HG02571 (cell line): ENCODE data around the gene PSORS1C2.

Experiments used
- ATAC-seq: cut with Tn5 transposase; IDR thresholded peaks from one replicate; pipeline ENCODE4 v1.9.1; 2021; ENCODE audit warnings: mild to moderate bottlenecking, moderate library complexity; ENCODE audit not compliant: unreplicated experiment

The PSORS1C2 gene

GRCh38 chr6:31143148-31143547, 4.3 kb upstream of the PSORS1C2 start:
- ATAC-seq: no peak

GRCh38 chr6:31142361-31142761, 3.5 kb upstream of the PSORS1C2 start:
- no peak for ATAC-seq

DNA sequence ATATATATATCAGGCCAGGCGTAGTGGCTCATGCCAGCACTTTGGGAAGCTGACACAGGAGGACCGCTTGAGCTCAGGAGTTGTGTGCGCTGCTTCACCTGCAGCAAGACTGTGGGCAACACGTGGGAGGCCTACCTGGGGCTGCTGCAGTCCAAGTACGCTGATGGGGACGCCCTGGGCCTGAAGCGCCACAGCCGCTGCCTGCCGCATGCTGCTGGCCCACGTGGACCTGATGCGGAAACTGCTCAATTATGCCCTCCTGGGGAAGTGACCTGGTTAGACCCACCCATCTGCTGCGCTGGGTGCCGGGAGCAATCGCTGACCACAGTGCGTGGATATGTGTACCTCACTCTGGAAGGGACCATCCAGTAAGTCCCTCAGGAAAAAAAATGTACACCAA, 1.8 kb upstream of the PSORS1C2 start:
- ATAC-seq: no peak

GRCh38 chr6:31139599-31139998, 733 bp upstream of the PSORS1C2 start:
- no peak for ATAC-seq

DNA sequence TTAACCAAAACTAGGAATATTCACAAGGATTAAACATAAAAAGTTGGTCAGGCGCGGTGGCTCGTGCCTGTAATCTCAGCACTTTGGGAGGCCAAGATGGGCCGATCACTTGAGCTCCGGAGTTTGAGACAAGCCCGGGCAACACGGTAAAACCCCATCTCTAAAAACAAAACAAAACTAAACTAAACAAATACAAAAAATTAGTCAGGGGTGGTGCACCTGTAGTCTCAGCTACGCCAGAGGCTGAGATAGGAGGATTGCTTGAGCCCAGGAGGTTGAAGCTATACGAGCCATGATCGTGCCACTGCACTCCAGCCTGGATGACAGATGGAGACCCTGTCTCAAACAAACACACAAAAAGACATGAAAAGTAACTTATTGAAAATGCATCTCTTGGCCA, 3.2 kb downstream of the PSORS1C2 start:
- no peak for ATAC-seq

DNA sequence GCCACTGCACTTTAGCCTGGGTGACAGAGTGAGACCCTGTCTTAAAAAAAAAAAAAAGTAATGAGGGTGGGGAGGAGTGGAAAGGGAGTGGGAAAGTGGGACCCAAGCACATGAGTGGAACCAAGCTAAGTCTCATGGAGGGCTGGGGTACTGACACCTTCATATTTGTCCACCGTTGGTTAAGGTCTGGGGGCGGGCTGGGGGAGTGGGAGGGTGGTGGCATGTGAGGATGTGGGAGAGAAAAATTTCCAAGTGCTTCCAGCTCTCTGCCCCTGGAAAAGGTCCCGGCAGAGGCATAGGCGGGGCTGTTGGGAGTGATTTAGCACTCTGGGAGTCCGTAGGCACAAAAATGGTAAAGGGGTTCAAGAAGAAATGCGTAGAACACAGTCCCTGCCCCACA, 6.1 kb downstream of the PSORS1C2 start:
- no peak for ATAC-seq

DNA sequence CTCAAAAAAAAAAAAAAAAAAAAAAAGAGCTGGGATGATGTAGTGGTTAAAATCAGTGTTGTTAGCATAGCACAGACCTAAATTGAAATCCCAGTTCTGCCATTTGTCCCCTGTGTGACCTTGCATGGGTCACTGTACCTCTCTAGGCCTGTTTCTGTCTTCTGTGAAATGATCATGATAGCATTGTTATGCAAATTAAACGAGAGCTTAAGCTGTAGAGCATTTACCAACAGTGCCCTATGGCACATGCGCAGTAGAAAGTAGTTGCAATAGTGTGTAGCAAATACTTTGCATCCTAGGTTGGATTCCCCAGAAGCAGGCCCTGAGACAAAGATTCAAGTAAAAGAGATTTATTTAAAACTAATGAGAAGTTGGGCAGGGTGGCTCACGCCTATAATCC, 7.3 kb downstream of the PSORS1C2 start:
- ATAC-seq: no peak

- no peak for ATAC-seq
Measured at GRCh38 chr6:31130751-31131150, 8.1 kb downstream of the PSORS1C2 start.

GRCh38 chr6:31129130-31129529, 9.7 kb downstream of the PSORS1C2 start:
- ATAC-seq: no peak

DNA sequence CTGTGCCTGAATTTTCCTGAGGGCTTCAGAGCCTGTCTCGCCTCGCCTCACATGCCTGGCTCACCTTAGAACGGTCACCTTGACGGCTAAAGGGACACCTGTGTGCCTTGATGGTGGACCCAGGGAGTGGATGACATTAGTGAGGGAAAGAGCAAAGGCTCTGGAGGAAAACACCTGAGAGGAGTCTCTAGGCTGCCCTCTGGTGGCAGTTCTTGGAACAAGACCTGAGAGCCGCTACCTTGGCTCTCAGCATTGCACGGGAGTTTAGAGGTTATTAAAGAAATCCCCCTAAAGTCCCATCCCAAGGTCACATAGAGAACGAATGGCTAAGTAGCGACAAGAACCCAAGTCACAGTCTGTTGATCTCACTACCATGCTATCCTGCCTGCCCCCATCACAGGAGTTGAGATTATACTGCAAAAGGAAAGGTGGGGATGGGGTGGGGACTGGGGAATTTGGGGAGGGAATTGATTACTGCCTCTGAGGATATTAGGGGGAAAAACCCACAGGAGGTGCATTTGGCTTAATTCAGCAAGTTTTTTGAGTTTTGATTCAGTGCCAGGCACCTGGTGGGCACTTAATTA, 10.7 kb downstream of the PSORS1C2 start:
- ATAC-seq: no peak

DNA sequence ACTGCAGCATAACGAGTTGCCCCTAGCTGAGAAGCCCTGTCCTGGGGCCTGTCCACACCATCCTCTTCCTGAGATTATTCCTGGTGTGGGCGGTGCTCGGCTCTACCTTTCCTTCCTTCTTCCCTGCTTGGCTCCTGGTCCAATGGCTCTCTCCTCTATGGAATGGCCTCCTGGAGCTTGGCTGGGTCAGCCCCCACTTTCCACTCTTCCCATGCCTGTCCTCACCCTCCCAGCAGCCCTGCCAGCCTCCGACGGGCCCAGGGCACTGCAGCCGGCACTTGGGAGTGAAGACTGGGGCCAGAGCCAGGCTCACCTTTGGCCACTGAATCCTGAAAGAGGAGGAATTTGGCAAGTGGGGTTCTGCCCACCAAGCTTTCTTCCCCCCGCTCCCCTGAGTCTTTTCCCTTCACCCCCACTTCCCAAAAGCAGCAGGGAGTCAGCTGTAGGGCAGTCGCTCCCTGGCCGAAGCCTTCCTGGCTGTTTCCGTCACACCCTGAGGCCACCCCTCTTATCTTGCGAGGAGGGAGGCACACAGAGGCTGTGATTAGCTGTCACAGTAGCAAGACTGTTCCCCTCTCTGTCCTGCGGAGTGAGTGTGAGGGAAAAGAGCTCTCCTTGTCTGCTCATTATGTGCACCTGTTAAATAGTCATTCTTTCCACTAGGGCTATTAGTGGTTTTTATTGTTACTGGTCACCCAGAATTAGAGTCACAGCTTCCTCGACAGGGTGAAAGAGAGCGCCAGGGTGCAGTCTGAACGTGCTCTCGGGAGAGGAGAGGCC, 12.3 kb downstream of the PSORS1C2 start:
- ATAC-seq: no peak

GRCh38 chr6:31125586-31126363, 13.1 kb downstream of the PSORS1C2 start:
- ATAC-seq: no peak

- no peak for ATAC-seq
Measured at GRCh38 chr6:31125162-31125561, 13.7 kb downstream of the PSORS1C2 start.

- ATAC-seq: no peak
Measured at GRCh38 chr6:31122791-31123706, 15.8 kb downstream of the PSORS1C2 start.

GRCh38 chr6:31121131-31121790, 17.6 kb downstream of the PSORS1C2 start:
- no peak for ATAC-seq

DNA sequence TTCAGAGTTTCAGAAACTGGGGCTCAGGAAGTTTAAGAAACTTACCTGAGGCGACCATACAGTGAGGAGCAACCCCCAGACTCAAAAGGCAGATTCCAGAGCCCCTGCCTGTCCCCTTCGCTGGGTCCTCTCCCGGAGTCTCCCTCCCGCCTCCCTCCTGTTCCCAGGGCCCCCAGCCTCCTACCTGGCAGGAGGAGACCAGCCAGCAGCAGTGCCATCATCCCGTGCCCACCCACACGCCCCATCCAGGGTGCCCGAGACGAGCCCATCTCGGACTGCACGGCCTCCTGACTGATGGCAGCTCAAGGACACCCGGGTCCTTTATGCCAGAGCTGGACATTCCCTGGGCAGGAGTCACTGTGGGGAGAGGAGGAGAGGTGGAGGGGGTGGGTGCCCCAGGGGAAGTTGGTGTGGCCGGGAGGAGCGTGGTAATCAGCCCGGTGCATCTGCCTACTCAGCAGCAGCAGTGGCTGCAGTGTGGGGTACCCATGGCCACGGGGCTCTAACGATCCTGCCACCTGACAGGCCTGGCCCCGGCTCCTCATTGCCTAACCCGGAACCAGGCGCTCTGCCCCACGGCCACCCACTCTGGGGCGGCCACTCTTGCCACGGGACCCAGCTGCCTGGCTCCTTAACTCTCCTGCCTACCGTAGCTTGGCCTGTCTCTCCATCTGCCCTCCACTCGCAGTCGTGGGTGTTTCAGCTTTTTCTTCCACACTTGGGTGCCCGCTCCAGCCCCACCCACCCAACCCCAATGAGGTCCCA, 18.5 kb downstream of the PSORS1C2 start, which contains the start of gene CDSN:
Gene CDSN (minus strand): TSS at position 296 of the 765 bp plus-strand sequence. CDS start 27 bp downstream, at position 269.
- ATAC-seq: no peak

DNA sequence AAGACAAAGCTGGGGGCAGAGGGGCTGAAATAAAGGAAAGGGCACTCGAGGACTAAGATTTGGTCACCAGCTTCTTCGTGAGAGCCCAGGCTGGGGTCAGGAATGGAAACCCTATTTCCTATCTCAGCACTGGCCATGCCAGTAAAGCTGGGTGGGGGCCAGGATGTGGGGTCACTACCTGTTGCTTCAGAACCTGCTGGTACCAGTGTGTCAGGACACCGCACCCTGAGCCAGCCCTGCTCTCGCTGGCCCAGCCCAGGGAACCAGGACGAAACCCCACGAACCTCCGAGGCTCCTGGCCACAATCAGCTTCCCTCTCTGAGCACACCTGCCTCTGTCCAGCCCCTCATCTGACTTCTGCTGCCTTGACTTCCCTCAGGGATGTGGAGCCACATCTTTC, 20.7 kb downstream of the PSORS1C2 start:
- ATAC-seq: no peak

DNA sequence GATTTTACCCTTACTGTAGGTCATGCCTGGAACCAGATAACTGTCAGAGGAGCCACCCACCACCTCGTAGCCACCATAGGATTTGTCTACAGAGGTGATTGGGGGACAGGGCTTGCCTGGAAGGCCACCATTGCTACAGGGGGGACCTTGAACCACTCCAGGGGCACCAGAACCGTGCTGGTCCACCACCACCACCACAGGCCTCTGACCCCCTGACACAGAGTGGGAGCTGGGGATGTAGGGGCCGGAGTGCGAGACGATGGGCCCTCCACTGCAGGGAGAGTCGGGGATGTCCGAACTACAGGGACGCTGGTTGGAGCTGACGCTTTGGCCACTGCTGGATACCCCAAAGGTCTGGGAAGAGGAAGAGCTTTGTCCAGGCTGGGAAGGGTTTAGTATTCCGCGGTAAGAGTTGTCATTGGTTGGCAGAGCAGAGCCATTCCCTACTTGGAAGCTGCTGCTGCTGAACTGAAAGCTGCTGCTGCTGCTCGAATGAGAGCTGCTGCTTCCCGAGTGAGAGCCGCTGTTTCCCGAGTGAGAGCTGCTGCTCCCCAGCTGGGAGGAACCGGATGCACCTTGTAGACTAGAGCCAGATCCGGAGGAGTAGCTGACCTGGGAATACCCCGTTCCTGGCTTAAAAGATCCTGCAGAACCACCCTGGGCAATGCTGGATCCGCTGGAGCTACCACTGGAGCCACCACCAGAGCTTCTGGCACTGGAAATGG, 22.0 kb downstream of the PSORS1C2 start:
- ATAC-seq: no peak
